Lower leg skin (tissue), 4 donors: ENCODE results near the gene COL8A2. TPM values are rescaled to one million over a fixed set of nuclear protein-coding genes. Genes with fewer than 3 reads are reported as not detected.
A peak's percentile ranks its signal among the peaks of the same experiment; 100 is the strongest.

Source experiments
- DNase-seq, 2 donors: peaks; one replicate each; pipeline ENCODE4 v3.0.0-alpha.2; 2019; ENCODE audit warnings: low spot score in 2 of 2
- H3K4me3 ChIP-seq: fragments of 200-600 bp; sonication (generic); 2 replicates; pipeline ENCODE4 v1.5.1; 2017; ENCODE audit warnings: mild to moderate bottlenecking, low read depth; ENCODE audit not compliant: poor library complexity, severe bottlenecking
- POLR2A ChIP-seq, 2 donors: fragments of 450-650 bp; IDR thresholded peaks; one replicate each; pipeline ENCODE4 v1.6.1; 2016 to 2017; ENCODE audit warnings: antibody characterized with exemption in 2 of 2, mild to moderate bottlenecking in 1 of 2, moderate library complexity in 1 of 2
- WGBS, 2 donors: methylation state at CpG; one replicate each; pipeline ENCODE4 v1.1.5; 2018; 5-methylcytosine and 5-hydroxymethylcytosine counted together
- intact Hi-C: fragments of 100-400 bp; cut with DNase I; formaldehyde crosslinking; loops from one replicate; pipeline ENCODE4 v1.15.0; 2023; ENCODE audit warnings: low total_unique reads
- total RNA-seq, 4 donors: library from RNA; depleted of rRNA; stranded (reverse); fragments of >200 nt; gene quantifications; one replicate each; pipeline ENCODE4 v1.1.0, GENCODE V29; 2016
- TF ChIP-seq, protein P1 (sequence below), 3 donors: fragments of 450-650 bp; IDR thresholded peaks; one replicate each; pipeline ENCODE4 v1.5.1; 2016; ENCODE audit warnings: antibody characterized with exemption in 3 of 3, mild to moderate bottlenecking in 3 of 3, moderate library complexity in 2 of 3

The COL8A2 gene
- total RNA-seq, 4 donors from 2014 or later, result 4.8 to 9.8 (median 7.6) TPM

- no peak for TF ChIP-seq POLR2A (IDR thresholded peaks at IDR 0.05)
- TF ChIP-seq, protein P1, sequence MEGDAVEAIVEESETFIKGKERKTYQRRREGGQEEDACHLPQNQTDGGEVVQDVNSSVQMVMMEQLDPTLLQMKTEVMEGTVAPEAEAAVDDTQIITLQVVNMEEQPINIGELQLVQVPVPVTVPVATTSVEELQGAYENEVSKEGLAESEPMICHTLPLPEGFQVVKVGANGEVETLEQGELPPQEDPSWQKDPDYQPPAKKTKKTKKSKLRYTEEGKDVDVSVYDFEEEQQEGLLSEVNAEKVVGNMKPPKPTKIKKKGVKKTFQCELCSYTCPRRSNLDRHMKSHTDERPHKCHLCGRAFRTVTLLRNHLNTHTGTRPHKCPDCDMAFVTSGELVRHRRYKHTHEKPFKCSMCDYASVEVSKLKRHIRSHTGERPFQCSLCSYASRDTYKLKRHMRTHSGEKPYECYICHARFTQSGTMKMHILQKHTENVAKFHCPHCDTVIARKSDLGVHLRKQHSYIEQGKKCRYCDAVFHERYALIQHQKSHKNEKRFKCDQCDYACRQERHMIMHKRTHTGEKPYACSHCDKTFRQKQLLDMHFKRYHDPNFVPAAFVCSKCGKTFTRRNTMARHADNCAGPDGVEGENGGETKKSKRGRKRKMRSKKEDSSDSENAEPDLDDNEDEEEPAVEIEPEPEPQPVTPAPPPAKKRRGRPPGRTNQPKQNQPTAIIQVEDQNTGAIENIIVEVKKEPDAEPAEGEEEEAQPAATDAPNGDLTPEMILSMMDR (IDR thresholded peaks at IDR 0.05), result peak in 1 of 3 donors; percentile 73
- peak in 1 of 2 donors; percentile 94 for DNase-seq
- WGBS, 2 donors, result 33 to 35% methylated on average over 15 to 18 of the region's 18 CpGs
These were observed 25.2 kb downstream of the COL8A2 start for GRCh38 chr1:36099681-36100341.

DNA sequence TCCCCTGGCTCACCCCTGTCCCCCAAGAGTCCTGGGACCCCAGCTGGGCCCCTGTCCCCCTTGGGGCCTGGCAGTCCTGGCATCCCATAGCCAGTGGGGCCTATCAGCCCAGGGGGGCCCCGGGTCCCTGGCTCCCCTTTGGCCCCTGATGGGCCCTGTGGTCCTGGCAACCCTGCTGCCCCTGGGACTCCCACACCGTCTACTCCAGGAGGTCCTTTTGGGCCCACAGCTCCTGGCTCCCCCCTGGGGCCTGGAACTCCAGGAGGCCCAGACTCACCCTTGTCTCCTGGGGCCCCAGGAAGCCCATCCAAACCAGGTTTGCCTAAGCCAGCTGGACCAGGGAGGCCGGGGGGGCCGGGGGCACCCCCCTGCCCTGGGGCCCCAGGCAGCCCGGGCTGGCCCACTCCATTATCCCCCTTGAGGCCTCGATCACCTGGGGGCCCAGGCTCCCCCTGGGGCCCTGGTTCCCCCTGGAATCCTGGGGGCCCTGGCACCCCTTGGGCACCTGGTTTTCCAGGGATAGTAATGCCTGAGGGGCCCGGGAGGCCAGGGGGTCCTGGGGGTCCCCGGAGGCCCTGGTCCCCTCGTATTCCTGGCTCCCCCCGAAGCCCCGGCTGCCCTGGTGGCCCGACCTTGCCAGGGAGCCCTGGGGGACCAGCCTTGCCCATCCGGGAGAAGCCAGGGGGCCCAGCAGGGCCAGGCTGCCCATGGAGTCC, 26.2 kb downstream of the COL8A2 start:
- no peak overlapping the region for H3K4me3 ChIP-seq
- WGBS, 2 donors, result 78 to 81% methylated on average over 6 to 10 of the region's 13 CpGs
- intact Hi-C loops, result no loop called here
- TF ChIP-seq, protein P1 (IDR thresholded peaks at IDR 0.05), result no peak
- no peak for TF ChIP-seq POLR2A (IDR thresholded peaks at IDR 0.05)
- DNase-seq, result no peak

More at GRCh38 chr1:36099681-36100341, 25.2 kb downstream of the COL8A2 start:
- intact Hi-C loops, result loop anchor here (5.0 kb wide), 1 partner anchor 187 kb away; no protein-coding TSS in a partner anchor
- H3K4me3 ChIP-seq, result no peak overlapping the region

DNA sequence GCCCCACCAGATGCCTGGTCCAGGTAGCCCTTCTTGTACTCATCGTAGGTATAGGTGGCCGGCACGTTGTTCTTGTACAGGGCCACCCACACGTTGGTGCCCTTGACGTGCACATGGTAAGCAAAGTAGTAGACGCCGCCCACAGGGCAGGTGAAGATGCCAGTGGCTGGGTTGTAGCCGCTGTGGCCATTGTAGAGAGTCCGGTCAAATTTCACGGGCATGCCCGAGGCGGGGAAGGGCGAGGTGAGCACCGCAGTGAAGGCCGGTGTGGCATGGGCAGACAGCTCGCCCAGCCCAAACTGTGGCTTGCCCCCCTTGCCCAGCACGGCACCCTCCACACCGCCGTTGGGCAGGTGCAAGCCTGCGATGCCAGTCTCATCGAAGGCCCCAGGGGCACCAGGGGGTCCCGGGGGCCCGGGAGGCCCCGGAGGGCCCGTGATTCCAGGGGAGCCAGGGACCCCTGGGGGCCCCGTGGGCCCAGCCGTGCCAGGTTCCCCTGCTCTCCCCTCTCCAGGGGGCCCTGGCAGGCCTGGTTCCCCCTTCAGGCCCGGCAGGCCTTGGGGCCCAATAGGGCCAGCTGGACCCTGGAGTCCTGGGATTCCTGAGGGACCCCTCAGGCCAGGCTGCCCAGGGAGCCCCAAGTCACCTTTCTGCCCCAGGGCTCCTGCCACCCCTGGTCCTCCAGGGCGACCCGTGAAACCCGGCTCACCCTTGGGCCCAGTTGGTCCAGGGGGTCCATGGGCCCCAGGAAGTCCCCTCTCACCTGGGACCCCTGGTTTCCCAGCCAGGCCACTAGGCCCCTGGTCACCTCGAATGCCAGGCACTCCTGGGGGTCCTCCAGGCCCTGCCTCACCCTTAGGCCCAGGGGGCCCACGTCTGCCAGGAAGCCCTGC, 27.1 kb downstream of the COL8A2 start:
- DNase-seq, result no peak
- intact Hi-C loops, result no loop called here
- 85 to 89% methylated on average over 18 to 28 of the region's 33 CpGs for WGBS, 2 donors
- no peak for TF ChIP-seq POLR2A (IDR thresholded peaks at IDR 0.05)
- TF ChIP-seq, protein P1 (IDR thresholded peaks at IDR 0.05), result no peak
- no peak overlapping the region for H3K4me3 ChIP-seq

DNA sequence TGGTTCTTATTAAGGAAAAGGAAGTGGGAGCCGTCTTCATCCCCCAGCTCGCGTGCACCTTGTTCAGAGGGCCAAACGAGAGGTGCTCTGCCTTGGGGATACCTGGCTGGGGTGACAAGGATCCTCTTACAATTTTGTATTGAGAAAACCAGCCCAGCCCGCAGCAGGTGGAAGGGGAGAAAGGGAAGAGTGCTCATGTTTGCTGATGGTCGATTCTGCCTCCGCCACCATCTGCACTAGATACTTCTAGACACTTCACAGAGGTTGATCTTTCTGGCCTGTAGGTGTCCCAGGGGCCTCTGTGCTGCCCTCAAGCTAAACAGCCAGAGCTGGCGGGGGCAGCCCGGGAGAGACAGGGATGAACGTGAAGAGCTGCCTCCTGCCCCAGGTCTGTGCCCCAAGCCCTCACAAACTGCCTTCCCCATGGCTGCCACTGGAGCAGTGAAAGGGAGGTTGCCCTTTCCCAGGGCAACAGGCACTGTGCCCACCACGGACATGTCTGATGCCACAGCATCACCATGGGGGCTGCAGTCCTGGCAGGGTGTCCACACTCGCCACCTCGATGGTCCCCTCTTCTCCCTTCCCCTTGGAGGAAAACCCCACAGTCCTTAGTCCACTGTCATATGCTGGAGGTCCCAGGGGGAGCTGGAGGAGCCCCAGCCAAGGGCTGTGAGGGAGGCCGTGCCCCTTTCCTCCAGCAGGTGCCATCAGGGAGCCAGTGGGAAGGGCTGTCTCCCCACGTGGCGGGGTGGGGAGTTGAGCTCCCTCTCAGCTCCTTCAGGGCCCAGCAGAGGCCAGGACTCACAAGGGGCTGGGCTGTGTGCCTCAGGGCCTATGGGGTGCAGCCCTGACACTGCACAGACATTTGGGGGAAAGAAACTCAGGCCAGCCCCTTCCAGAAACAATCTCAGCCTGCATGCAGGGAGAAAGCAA, 28.3 kb downstream of the COL8A2 start:
- WGBS, 2 donors, result 65 to 77% methylated on average over 16 of the region's 16 CpGs
- no peak overlapping the region for H3K4me3 ChIP-seq
- TF ChIP-seq POLR2A (IDR thresholded peaks at IDR 0.05), result no peak
- TF ChIP-seq, protein P1 (IDR thresholded peaks at IDR 0.05), result no peak
- no peak for DNase-seq
- intact Hi-C loops, result no loop called here
